Nephron progenitor cell (in vitro differentiated cells): Measurements from ENCODE around the gene GMPPB.

Experiments used
- DNase-seq: peaks from one replicate; pipeline ENCODE4 v3.0.0; 2021
- H3K27ac Mint-ChIP-seq: 2 replicates; pipeline ENCODE4 v1.8.0; 2021; ENCODE audit warnings: mild to moderate bottlenecking, moderate library complexity, mixed read lengths
- H3K27me3 Mint-ChIP-seq: 2 replicates; pipeline ENCODE4 v1.8.0; 2021; ENCODE audit warnings: mild to moderate bottlenecking, low read depth, mixed read lengths; ENCODE audit not compliant: poor library complexity
- H3K36me3 Mint-ChIP-seq: 2 replicates; pipeline ENCODE4 v1.8.0; 2021; ENCODE audit warnings: low read depth, mixed read lengths
- H3K4me1 Mint-ChIP-seq: 2 replicates; pipeline ENCODE4 v1.8.0; 2021; ENCODE audit warnings: mixed read lengths
- H3K4me3 Mint-ChIP-seq: 2 replicates; pipeline ENCODE4 v1.8.0; 2021; ENCODE audit warnings: mild to moderate bottlenecking, moderate library complexity, mixed read lengths
- H3K9me3 Mint-ChIP-seq: 2 replicates; pipeline ENCODE4 v1.8.0; 2021; ENCODE audit warnings: mild to moderate bottlenecking, moderate library complexity, mixed read lengths
- CTCF ChIP-seq: fragments of 200-600 bp; sonication (generic); IDR thresholded peaks from 2 replicates; pipeline ENCODE4 v1.5.0; 2021; ENCODE audit warnings: antibody characterized with exemption

Gene GMPPB

GRCh38 chr3:49670940-49671290, 52.8 kb downstream of the GMPPB start:
- Mint-ChIP-seq H3K4me1 (peaks cover 67% of the 10 kb centered on the region), H3K9me3 (no peaks in the 10 kb centered on the region), H3K27me3 (peaks cover 4% of the 10 kb centered on the region), H3K36me3 (peaks cover 3% of the 10 kb centered on the region), H3K4me3 (no peak overlapping the region), H3K27ac (no peak overlapping the region)
- no peak for DNase-seq
- no peak for TF ChIP-seq CTCF
